ENCODE data around the gene GPD2. TPM values are rescaled to one million over a fixed set of nuclear protein-coding genes. Genes with fewer than 3 reads are reported as not detected.

The GPD2 gene
- total and polyA plus RNA-seq, 10 of the 15 experiments (the other 5 are each of a cell fraction or from before 2014, with no cell fraction given): 10.0 to 73.5 (median 43.4) TPM

GRCh38 chr2:156522864-156523440 is 86.8 kb downstream of the GPD2 start:
- Histone ChIP-seq H3K4me3 (no peak overlapping the region), H3K4me2 (ENCODE audit: control insufficient read depth, insufficient read depth) (no peak overlapping the region), H4K20me1 (ENCODE audit: control insufficient read depth, insufficient read depth) (no peaks in the 10 kb centered on the region), H3K27ac (ENCODE audit: control insufficient read depth, insufficient read depth) (no peak overlapping the region), H2AFZ (ENCODE audit: control insufficient read depth, low read depth, low read length) (no peak overlapping the region), H3K36me3 (ENCODE audit: control insufficient read depth in 2 of 2, insufficient read depth in 2 of 2, low read length in 1 of 2) (no peaks in the 10 kb centered on the region; a peak in 1 of 4 replicates), H3K9me3 (replicated peaks; ENCODE audit: control insufficient read depth, insufficient read depth, low read length) (peaks cover 3% of the 10 kb centered on the region; the same call in 2 of the 3 replicates), H3K79me2 (ENCODE audit: control insufficient read depth, insufficient read depth, low read length) (no peaks in the 10 kb centered on the region), H3K4me1 (ENCODE audit: control insufficient read depth, insufficient read depth, low read length) (peaks cover 16% of the 10 kb centered on the region), H3K9ac (ENCODE audit: control insufficient read depth, insufficient read depth, low read length) (no peak overlapping the region), H3K27me3 (replicated peaks in 1 of 2; ENCODE audit: control insufficient read depth in 2 of 2, insufficient read depth in 2 of 2, low read length in 1 of 2) (no peaks in the 10 kb centered on the region)
- RAD21 ChIA-PET (ENCODE audit: unreplicated experiment): interaction anchor here (0.6 to 1.9 kb wide), 21 partner anchors 11 to 670 kb away, joined by 3 to 13 read pairs (median 4); no protein-coding TSS in a partner anchor
- in situ Hi-C loops (cut with MboI) (loop anchor here (25.0 kb wide), 1 partner anchor 889 kb away; no protein-coding TSS in a partner anchor), intact Hi-C loops (cut with micrococcal nuclease; ENCODE audit: unreplicated experiment) (no loop called here)
- no TSS peak for BruUV-seq (replicated peaks)
- CTCF ChIA-PET: interaction anchor here (0.6 to 2.5 kb wide), 9 partner anchors 11 to 671 kb away, joined by 3 to 13 read pairs (median 4); partner anchors contain the start of gene GPD2
- ATAC-seq (peak; percentile 18), DNase-seq (ENCODE audit: low read depth, low spot score) (no peak), FAIRE-seq (no peak)
- TF ChIP-seq STAT1 (conservative IDR thresholded peaks at IDR 0.05): no peak
- no peak for TF ChIP-seq CEBPZ (IDR thresholded peaks at IDR 0.05; ENCODE audit: low read depth, low read length)
- TF ChIP-seq JUNB (IDR thresholded peaks at IDR 0.05): no peak
- TF ChIP-seq CBFB (IDR thresholded peaks at IDR 0.05; ENCODE audit: low read depth): no peak
- TF ChIP-seq ATF7 (IDR thresholded peaks at IDR 0.05; ENCODE audit: low read depth): 0 out of 2 replicates have a peak, but pooled peaks have one; percentile 17
- TF ChIP-seq MTA2 (IDR thresholded peaks at IDR 0.05; ENCODE audit: low read depth): peak; percentile 59; the same call in 1 of the 2 replicates
- TF ChIP-seq FOS (IDR thresholded peaks at IDR 0.05; ENCODE audit: borderline replicate concordance, extremely low read depth, insufficient read length): no peak
- no peak for TF ChIP-seq ZBTB11 (CRISPR knock-in tag; IDR thresholded peaks at IDR 0.05)
- TF ChIP-seq RELA (IDR thresholded peaks at IDR 0.05; ENCODE audit: borderline replicate concordance, partially characterized antibody): no peak
- peak; percentile 17 to 42; a peak in 2 of 4 replicates for TF ChIP-seq IKZF2 (IDR thresholded peaks at IDR 0.05)
- TF ChIP-seq MXI1 (IDR thresholded peaks at IDR 0.05; ENCODE audit: low read depth, low read length): no peak
- no peak for TF ChIP-seq BCL11A (IDR thresholded peaks at IDR 0.05; ENCODE audit: low read depth, low read length)
- peak; percentile 8; the same call in 1 of the 2 replicates for TF ChIP-seq SPI1 (IDR thresholded peaks at IDR 0.05; ENCODE audit: borderline replicate concordance, insufficient read depth, low read depth, low read length)
- SMC1A ChIA-PET (ENCODE audit: uncharacterized antibody, unreplicated experiment): interaction anchor here (0.7 to 2.7 kb wide), 27 partner anchors 9 to 188 kb away, joined by 3 to 19 read pairs (median 4); partner anchors contain the start of gene GPD2
- POLR2A ChIA-PET: interaction anchor here (0.6 to 1.7 kb wide), 7 partner anchors 11 to 182 kb away, joined by 3 to 11 read pairs (median 4); no protein-coding TSS in a partner anchor
- 89% methylated on average over 4 of the region's 4 CpGs for WGBS (ENCODE audit: insufficient coverage, insufficient replicate concordance, low lambda C conversion rate, missing lambda C conversion rate)

Data from GM12878 (cell line).